ENCODE measurements around the gene MTHFD1L.

GRCh38 chr6:150883521-150883920 lies 18.0 kb downstream of the MTHFD1L start:
- TF ChIP-seq CTCF (IDR thresholded peaks at IDR 0.05; ENCODE audit: insufficient read depth, low read length, poor library complexity, severe bottlenecking), result no peak
- no peak for TF ChIP-seq EZH2phosphoT487 (conservative IDR thresholded peaks at IDR 0.05; ENCODE audit: low read length)

Measured in SU-DHL-6 (cell line).